GM15510 (cell line): ENCODE results near the gene NTPCR.

Experiments used
- POLR2A ChIP-seq: IDR thresholded peaks from 3 replicates; pipeline ENCODE4 v1.6.1; 2011; ENCODE audit warnings: borderline replicate concordance; ENCODE audit not compliant: insufficient read length; ENCODE audit errors: extremely low read depth

NTPCR gene

DNA sequence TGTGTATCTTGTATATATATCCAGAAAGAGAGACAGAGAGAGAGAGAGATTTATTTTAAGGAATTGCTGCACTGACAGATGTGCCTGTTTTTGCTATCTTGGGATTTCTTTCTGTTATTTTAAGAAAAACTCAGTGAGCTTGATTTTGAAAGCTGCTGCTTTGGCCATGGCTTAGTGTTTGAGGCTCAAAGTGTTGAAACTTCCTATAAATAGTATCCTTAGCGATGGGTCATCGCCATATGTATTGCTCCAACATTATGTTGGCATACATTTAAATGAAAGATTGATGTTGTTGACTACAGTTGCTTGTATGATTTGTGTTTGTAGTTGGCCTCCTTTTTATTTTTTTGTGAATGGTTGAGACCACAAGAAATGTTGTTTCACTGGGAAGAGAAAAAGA is 29.0 kb upstream of the NTPCR start:
- no peak for TF ChIP-seq POLR2A

GRCh38 chr1:232922485-232922884 is 27.9 kb upstream of the NTPCR start:
- TF ChIP-seq POLR2A: no peak

- no peak for TF ChIP-seq POLR2A
Observed at GRCh38 chr1:232923739-232924386, 26.5 kb upstream of the NTPCR start.

GRCh38 chr1:232924874-232925273 is 25.5 kb upstream of the NTPCR start:
- TF ChIP-seq POLR2A: no peak

GRCh38 chr1:232925421-232926220 is 24.8 kb upstream of the NTPCR start:
- no peak for TF ChIP-seq POLR2A

- no peak for TF ChIP-seq POLR2A
Observed at GRCh38 chr1:232927830-232928505, 22.4 kb upstream of the NTPCR start.

- TF ChIP-seq POLR2A: no peak
Observed at GRCh38 chr1:232932486-232933425, 17.7 kb upstream of the NTPCR start.

DNA sequence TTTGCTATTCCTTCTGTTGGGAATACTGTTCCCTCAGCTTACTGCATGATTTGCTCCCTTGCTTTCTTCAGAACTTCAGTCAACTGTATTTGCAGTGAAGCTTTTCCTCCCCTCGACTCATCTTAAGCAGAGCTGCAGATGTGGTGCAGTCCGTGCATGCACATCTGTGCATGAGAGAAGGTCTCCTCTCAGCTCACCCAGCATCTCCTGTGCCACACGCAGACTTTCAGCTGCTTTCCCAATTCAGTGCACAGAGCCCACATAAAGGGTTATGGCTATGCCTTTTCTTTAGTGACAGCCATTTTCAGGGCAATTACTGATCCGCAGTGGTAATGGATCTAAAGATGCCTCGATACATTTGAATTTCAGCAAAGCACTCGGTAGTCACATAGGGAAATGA is 13.5 kb upstream of the NTPCR start:
- no peak for TF ChIP-seq POLR2A

DNA sequence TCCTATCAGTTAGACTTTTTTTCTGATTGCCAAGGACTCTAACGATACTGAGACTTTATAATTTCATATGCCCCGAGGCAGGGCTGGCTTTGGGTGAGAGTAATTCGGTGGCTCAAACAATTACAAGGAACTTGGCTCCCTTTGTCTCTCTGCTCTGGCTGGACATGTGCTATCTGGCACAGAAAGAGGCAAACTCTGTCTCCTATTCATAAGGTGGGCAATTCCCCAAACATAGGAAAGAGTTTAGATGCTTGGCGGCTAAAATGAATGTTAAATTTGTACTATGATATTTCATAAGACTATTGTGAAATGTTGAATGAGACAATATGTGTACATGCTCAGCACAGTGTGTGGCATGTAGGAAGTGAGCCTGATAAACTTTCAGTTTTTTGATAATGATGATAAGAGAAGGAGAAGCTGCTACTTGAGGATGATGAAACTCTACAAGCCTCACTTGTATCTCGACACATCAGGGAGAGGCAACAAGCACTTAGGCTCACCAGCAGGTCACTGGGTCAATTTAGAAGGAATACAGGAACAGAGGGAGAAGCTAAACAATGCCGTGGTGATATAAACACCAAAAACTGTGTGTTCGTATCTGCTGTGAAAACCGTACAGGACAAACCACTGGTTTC is 12.6 kb upstream of the NTPCR start:
- no peak for TF ChIP-seq POLR2A

GRCh38 chr1:232938926-232939325 is 11.5 kb upstream of the NTPCR start:
- no peak for TF ChIP-seq POLR2A

DNA sequence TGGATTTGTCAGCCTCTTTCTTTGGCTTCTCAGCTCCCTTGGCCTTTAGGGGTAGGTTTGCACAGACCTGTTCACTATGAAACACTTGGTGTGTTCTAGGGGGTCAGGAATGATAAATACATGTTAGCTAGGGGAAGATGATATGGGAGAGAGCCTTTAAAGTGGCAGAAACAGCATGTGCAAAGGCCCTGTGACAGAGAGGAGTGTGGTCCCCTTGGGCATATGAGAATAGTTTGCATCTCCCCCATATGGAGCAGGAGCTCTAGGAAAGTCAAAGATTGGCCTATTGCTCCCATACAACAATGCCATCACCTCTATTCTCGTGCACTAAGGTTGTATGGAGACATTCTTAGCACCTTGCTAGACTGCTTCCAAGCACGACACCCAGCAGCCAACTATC is 10.7 kb upstream of the NTPCR start:
- no peak for TF ChIP-seq POLR2A

GRCh38 chr1:232940262-232940661 is 10.1 kb upstream of the NTPCR start:
- no peak for TF ChIP-seq POLR2A

GRCh38 chr1:232942413-232943294 is 7.8 kb upstream of the NTPCR start:
- TF ChIP-seq POLR2A: no peak
